ENCODE results near the gene LRRC43.

GRCh38 chr12:122137229-122137628, 45.7 kb upstream of the LRRC43 start:
- TF ChIP-seq, protein P1, sequence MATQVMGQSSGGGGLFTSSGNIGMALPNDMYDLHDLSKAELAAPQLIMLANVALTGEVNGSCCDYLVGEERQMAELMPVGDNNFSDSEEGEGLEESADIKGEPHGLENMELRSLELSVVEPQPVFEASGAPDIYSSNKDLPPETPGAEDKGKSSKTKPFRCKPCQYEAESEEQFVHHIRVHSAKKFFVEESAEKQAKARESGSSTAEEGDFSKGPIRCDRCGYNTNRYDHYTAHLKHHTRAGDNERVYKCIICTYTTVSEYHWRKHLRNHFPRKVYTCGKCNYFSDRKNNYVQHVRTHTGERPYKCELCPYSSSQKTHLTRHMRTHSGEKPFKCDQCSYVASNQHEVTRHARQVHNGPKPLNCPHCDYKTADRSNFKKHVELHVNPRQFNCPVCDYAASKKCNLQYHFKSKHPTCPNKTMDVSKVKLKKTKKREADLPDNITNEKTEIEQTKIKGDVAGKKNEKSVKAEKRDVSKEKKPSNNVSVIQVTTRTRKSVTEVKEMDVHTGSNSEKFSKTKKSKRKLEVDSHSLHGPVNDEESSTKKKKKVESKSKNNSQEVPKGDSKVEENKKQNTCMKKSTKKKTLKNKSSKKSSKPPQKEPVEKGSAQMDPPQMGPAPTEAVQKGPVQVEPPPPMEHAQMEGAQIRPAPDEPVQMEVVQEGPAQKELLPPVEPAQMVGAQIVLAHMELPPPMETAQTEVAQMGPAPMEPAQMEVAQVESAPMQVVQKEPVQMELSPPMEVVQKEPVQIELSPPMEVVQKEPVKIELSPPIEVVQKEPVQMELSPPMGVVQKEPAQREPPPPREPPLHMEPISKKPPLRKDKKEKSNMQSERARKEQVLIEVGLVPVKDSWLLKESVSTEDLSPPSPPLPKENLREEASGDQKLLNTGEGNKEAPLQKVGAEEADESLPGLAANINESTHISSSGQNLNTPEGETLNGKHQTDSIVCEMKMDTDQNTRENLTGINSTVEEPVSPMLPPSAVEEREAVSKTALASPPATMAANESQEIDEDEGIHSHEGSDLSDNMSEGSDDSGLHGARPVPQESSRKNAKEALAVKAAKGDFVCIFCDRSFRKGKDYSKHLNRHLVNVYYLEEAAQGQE (IDR thresholded peaks at IDR 0.05; ENCODE audit: low read depth), result no peak
- TF ChIP-seq TCF12 (IDR thresholded peaks at IDR 0.05; ENCODE audit: low read depth) (no peak), CEBPB (IDR thresholded peaks at IDR 0.05) (no peak), FOXM1 (IDR thresholded peaks at IDR 0.05; ENCODE audit: borderline replicate concordance, low read depth) (no peak), RAD21 (IDR thresholded peaks at IDR 0.05; ENCODE audit: low read depth) (0 out of 2 replicates have a peak, but pooled peaks have one; percentile 8)

Measured in Ishikawa (cell line).